Heart left ventricle (tissue), 16 donors: ENCODE data around the gene WNT3A. TPM values are rescaled to one million over a fixed set of nuclear protein-coding genes. Genes with fewer than 3 reads are reported as not detected.

Experiments used
- ATAC-seq, 4 donors: fragments of 200-7000 bp; cut with Tn5 transposase; one replicate each; pipeline ENCODE4 v1.9.1; 2020 to 2022; ENCODE audit warnings: moderate library complexity in 4 of 4, mild to moderate bottlenecking in 3 of 4, moderate number of reproducible peaks in 1 of 4
- DNase-seq, 5 donors: peaks; one replicate each; pipeline ENCODE4 v3.0.0-alpha.2; 2020
- H3K27ac ChIP-seq, 12 donors: fragments of 200-600 bp; sonication (generic) in 4 of 12; one replicate each; pipeline versions ENCODE4 v1.5.0 to v1.8.0; 2016 to 2022; ENCODE audit warnings: mild to moderate bottlenecking in 2 of 12
- H3K27me3 ChIP-seq, 9 donors: fragments of 200-600 bp; sonication (generic) in 2 of 9; one replicate each; pipeline versions ENCODE4 v1.5.1 to v1.8.0; 2016 to 2022; ENCODE audit warnings: mild to moderate bottlenecking in 3 of 9
- H3K36me3 ChIP-seq, 9 donors: fragments of 200-600 bp; sonication (generic) in 2 of 9; one replicate each; pipeline versions ENCODE4 v1.5.0 to v1.8.0; 2018 to 2022; ENCODE audit warnings: mild to moderate bottlenecking in 2 of 9
- H3K4me1 ChIP-seq, 12 donors: fragments of 200-600 bp; sonication (generic) in 4 of 12; one replicate each; pipeline versions ENCODE4 v1.5.0 to v1.8.0; 2016 to 2022; ENCODE audit warnings: mild to moderate bottlenecking in 3 of 12
- H3K4me3 ChIP-seq, 12 donors: fragments of 200-600 bp; sonication (generic) in 4 of 12; one replicate each; pipeline versions ENCODE4 v1.5.0 to v1.8.0; 2017 to 2022; ENCODE audit warnings: mild to moderate bottlenecking in 9 of 12, moderate library complexity in 4 of 12
- H3K9me3 ChIP-seq, 12 donors: fragments of 200-600 bp; sonication (generic) in 4 of 12; one replicate each; pipeline versions ENCODE4 v1.5.0 to v1.8.0; 2016 to 2022; ENCODE audit warnings: mild to moderate bottlenecking in 1 of 12
- CTCF ChIP-seq, 12 donors: fragments of 200-600 bp; sonication (generic) in 4 of 12; IDR thresholded peaks; one replicate each; pipeline versions ENCODE4 v1.5.0 to v1.8.0; 2018 to 2022; ENCODE audit warnings: antibody characterized with exemption in 12 of 12, mild to moderate bottlenecking in 5 of 12
- POLR2A ChIP-seq, 2 donors: fragments of 450-650 bp; IDR thresholded peaks; one replicate each; pipeline ENCODE4 v1.6.1; 2017; ENCODE audit warnings: antibody characterized with exemption in 2 of 2, mild to moderate bottlenecking in 2 of 2, moderate library complexity in 2 of 2
- WGBS, 4 donors: extraction: QIAGEN DNeasy Blood & Tissue Kit in 2 of 4; methylation state at CpG; one replicate each; pipeline versions ENCODE4 v1.1.5 to v1.1.7; 2013 to 2018; 5-methylcytosine and 5-hydroxymethylcytosine counted together
- intact Hi-C, 10 donors: fragments of 100-400 bp; cut with DNase I; formaldehyde crosslinking; loops; one replicate each; pipeline versions ENCODE4 v1.11.1 to v1.14.2; 2022
- polyA plus RNA-seq, 2 donors: library from polyadenylated mRNA; stranded (reverse); fragments of 200-250 nt; gene quantifications; one replicate each; pipeline ENCODE4 v1.2.3, GENCODE V29; 2013
- total RNA-seq, 9 donors: library from RNA; depleted of rRNA in 2 of 9; stranded (reverse); fragments of >200 nt in 2 of 9; fragmentation: NEBNext Ultra II Directional in 3 of 9; extraction: Animal tissue kit (Norgen Biotek cat#: 25700) in 3 of 9; gene quantifications; one replicate each; pipeline versions ENCODE4 v1.1.0 to v1.2.4, GENCODE V29; 2016 to 2023
- donor health status: ischemic (EF 13 %, LVEDD 7.1; RV severe dilation, severe dysfunction).
- donor health status: healthy with polysubstance abuse.
- donor health status: DM: no; HTN: yes; CAD: no.
- donor health status: DM: no; HTN: no; CAD: no.
- donor health status: ischemic (EF 25% LVEDD 6.9; RV normal size, moderate dysfunction).
- donor health status: ischemic (EF 25% LVEDD 5.7; RV mildly dilated, moderate dysfunction).
- donor health status: healthy.
- donor health status: DM: yes; HTN: yes; CAD: no.
- donor health status: ischemic (EF 35%, LVEDD 5.7; RV mildly dilated, moderate dysfunction).
- donor health status: nonischemic (EF 11% LVEDD 7.7; RV severe dilation, severe dysfunction).
- donor health status: DM: yes; HTN: yes; CAD: no.
- donor health status: PGD.
- donor health status: ischemic (EF 29% LVEDD 5.4; RV normal size, mild dysfunction).
- donor health status: nonischemic (EF 23%, LVEDD 6.1; RV moderate dilation, normal function).

WNT3A gene
- total and polyA plus RNA-seq, 11 donors: not detected

- 87 to 95% (median 89%) methylated on average over 13 of the region's 13 CpGs for WGBS, 4 donors
- intact Hi-C loops: no loop called here
Measured at GRCh38 chr1:228094432-228095016, 87.7 kb downstream of the WNT3A start.

GRCh38 chr1:228095161-228095560, 88.4 kb downstream of the WNT3A start:
- peaks cover 0 to 16% (median 7%) of the 10 kb centered on the region in 12 donors for H3K9me3 ChIP-seq
- H3K4me3 ChIP-seq: no peak overlapping the region
- no peak overlapping the region for H3K27ac ChIP-seq
- H3K27me3 ChIP-seq: no peaks in the 10 kb centered on the region
- ATAC-seq (no peak), DNase-seq (no peak)
- no peak for TF ChIP-seq POLR2A (IDR thresholded peaks at IDR 0.05)
- no peak for TF ChIP-seq CTCF (IDR thresholded peaks at IDR 0.05)
- intact Hi-C loops: no loop called here
- WGBS, 4 donors: 96 to 98% (median 97%) methylated on average over 4 of the region's 4 CpGs
- H3K36me3 ChIP-seq: peaks cover 0 to 75% (median 37%) of the 10 kb centered on the region in 9 donors
- H3K4me1 ChIP-seq: peaks cover 7 to 65% (median 37%) of the 10 kb centered on the region in 12 donors

More at GRCh38 chr1:228094432-228095016, 87.7 kb downstream of the WNT3A start:
- H3K9me3 ChIP-seq: peaks cover 0 to 16% (median 7%) of the 10 kb centered on the region in 12 donors
- DNase-seq (no peak), ATAC-seq (no peak)
- H3K27ac ChIP-seq: no peak overlapping the region
- peaks cover 0 to 68% (median 31%) of the 10 kb centered on the region in 9 donors for H3K36me3 ChIP-seq
- no peak overlapping the region for H3K4me3 ChIP-seq
- TF ChIP-seq POLR2A (IDR thresholded peaks at IDR 0.05) (no peak), CTCF (IDR thresholded peaks at IDR 0.05) (no peak)
- H3K27me3 ChIP-seq: no peaks in the 10 kb centered on the region
- H3K4me1 ChIP-seq: peaks cover 14 to 70% (median 43%) of the 10 kb centered on the region in 12 donors

DNA sequence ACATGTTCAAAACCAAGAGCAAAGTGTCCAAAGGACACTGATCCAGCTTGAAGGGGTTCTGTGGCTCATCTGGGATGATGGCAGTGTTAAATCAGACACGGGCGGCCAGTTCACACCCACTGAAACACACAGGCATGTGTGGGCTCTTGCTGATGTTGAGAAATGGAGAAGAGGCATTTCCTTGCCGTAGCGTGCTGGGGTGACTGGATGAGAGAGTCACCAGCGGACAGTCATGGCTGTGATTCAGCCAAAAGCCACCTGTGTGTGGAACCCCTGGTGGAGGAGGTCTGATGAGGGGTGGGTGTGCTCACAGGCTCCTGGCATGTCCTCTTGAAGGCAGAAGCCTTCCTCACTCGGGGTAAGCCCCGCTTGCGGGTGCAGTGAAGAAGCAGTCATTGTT, 89.1 kb downstream of the WNT3A start:
- Histone ChIP-seq H3K4me1 (peaks cover 0 to 57% (median 29%) of the 10 kb centered on the region in 12 donors), H3K36me3 (peaks cover 0 to 75% (median 45%) of the 10 kb centered on the region in 9 donors), H3K27ac (no peak overlapping the region), H3K9me3 (peaks cover 0 to 16% (median 7%) of the 10 kb centered on the region in 12 donors), H3K27me3 (no peaks in the 10 kb centered on the region), H3K4me3 (no peak overlapping the region)
- DNase-seq (peak in 1 of 5 donors; percentile 13), ATAC-seq (no peak)
- intact Hi-C loops: no loop called here
- 92 to 95% (median 95%) methylated on average over 5 to 8 of the region's 8 CpGs for WGBS, 4 donors
- no peak for TF ChIP-seq CTCF (IDR thresholded peaks at IDR 0.05)
- TF ChIP-seq POLR2A (IDR thresholded peaks at IDR 0.05): no peak

DNA sequence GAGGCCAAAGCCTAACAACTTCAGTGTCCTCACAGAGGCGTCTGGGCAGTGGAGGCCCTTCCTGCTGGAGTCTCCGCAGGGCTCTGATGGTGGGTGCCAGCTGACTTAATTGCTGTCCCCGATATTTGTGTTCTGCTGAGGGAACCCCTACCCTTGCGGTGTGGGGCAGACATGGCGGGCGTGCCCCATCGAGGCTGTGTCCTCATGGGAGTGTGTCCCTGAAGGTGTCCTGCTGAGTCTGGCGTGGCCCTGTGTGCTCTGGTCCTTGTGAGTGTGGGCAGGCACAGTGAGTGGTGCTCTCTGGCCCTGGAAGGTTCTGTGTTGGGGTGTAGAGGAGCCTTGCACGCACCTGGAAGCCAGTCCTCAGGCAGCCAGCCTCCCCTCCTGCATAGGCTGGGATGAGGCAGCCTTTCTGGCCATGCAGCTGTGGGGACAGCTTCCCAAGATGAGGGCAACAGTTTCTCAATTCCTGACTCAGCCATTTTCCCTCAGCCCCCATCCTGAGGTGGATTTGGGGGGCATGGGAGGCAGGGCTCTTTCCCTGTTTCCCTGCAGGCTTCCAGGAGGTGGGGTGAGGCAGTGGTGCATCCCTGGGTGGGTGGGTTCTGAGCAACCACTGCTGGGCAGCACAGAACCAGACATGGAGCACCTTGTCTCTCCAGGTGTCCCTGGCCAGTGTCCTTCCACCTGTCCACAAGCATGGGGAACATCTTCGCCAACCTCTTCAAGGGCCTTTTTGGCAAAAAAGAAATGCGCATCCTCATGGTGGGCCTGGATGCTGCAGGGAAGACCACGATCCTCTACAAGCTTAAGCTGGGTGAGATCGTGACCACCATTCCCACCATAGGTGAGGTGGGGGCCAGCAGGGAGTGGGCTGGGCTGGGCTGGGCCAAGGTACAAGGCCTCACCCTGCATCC, 89.9 kb downstream of the WNT3A start:
- Histone ChIP-seq H3K27ac (no peak overlapping the region), H3K36me3 (peaks cover 0 to 72% (median 50%) of the 10 kb centered on the region in 9 donors), H3K27me3 (no peaks in the 10 kb centered on the region), H3K4me1 (peaks cover 0 to 53% (median 23%) of the 10 kb centered on the region in 12 donors), H3K9me3 (peaks cover 0 to 16% (median 7%) of the 10 kb centered on the region in 12 donors), H3K4me3 (no peak overlapping the region)
- WGBS, 4 donors: 90 to 97% (median 94%) methylated on average over 5 to 13 of the region's 13 CpGs
- TF ChIP-seq CTCF (IDR thresholded peaks at IDR 0.05) (no peak), POLR2A (IDR thresholded peaks at IDR 0.05) (no peak)
- peak in 1 of 5 donors; percentile 14 for DNase-seq
- intact Hi-C loops: no loop called here
- no peak for ATAC-seq
